CD4-positive, alpha-beta T cell treated with Interleukin-12 subunit alpha and Interleukin-12 subunit beta, for 1 hour (primary cell): Measurements from ENCODE around the gene SYMPK.
A peak's percentile ranks its signal among the peaks of the same experiment; 100 is the strongest.

Experiments
- DNase-seq: peaks from one replicate; pipeline ENCODE4 v3.0.0-alpha.2; 2020

Gene SYMPK

GRCh38 chr19:45866400-45867176 is 3.6 kb upstream of the SYMPK start:
- no peak for DNase-seq

DNA sequence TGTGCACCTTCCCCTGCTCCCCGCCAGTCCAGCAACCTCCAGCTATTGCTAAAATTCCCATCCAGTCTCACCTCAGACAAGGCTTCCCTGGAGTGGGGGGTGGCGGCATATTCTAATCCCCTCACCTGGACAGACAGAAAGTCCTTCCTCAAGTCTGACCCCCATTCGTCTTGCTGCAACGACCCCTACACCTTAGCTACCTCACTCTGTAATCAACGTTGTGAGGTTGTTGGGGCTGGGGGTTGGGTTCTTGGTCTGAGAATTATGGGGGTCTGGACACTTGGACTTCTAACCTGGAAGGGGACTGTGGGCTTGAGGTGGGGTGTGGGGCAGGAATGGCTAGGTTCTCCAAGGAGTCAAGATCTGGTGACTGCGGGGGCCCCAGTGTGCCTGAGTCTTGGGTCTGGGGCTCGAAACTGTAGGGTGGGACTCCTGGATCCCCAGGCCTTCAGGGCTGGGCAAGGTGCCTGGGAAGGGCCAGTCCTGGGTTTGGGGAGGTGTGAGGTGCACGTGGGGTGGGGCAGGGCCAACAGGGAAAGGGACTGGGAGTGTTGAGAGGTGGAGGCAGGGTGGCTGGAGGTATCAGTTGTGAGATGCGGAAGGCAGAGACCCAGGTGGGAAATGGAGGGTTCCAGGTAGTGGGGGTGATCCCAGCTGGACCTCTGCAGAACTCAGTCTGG is 2.5 kb upstream of the SYMPK start:
- DNase-seq, result no peak

GRCh38 chr19:45864629-45865082 is 1.7 kb upstream of the SYMPK start:
- DNase-seq, result no peak

DNA sequence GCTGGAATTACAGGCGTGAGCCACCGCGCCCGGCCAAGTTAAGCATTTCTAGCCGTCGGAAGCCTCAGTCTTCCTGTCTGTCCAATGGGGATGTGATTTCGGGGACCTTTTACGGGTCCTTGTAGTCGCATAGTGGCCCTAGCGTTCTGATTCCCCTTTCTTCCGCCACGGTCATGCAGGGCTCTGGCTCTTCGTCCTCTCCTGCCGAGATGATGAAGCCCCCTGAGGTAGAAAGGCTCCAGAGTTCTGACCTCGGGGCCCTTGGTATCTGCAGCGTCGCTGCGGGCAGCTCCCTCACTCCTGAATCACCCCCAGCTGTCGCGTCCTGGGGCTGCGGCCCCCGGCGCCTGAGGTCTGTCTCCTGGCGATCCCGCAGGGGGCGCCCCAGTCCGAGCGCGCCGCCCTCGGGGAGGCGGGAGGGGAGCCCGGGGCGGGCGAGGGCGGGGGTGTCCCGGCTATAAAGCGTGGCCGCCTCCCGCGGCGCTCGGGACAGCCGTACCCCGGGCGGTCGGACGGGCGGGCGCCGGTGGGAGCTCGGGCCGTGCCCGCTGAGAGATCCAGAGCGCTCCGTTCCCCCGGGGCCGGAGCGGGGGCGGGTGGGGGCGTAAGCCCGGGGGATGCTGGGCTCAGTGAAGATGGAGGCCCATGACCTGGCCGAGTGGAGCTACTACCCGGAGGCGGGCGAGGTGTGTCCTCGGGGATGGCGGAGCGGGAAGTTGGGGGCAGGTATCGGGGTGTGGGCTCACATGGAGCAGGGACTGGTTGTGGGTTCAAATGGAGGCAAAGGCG is 1.1 kb upstream of the SYMPK start, which contains the start of gene FOXA3:
TSS of gene FOXA3 (plus strand) at position 487 of the 789 bp plus-strand sequence. CDS start at position 618, 131 bp downstream.
- DNase-seq, result peak; percentile 70

DNA sequence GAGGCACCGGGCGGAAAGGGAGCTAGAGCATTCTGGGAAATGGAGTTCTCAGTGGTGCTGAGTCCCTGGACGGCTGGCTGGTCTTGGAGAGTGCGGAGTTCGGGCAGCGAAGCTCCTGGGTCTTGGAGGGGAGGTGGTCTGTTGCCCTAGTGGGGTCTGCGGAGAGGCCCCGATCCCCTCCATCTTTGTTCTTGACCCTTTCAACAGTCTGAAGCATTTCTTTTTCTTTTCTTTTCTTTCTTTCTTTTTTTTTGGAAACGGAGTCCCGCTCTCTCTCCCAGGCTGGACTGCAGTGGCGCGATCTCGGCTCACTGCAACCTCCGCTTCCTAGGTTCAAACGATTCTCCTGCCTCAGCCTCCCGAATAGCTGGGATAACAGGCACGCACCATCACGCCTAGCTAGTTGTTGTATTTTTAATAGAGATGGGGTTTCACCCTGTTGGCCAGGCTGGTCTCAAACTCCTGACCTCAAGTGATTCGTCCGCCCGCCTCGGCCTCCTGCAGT is 440 bp upstream of the SYMPK start:
- no peak for DNase-seq

- DNase-seq, result no peak
These were observed 730 bp downstream of the SYMPK start for GRCh38 chr19:45862271-45862563.

DNA sequence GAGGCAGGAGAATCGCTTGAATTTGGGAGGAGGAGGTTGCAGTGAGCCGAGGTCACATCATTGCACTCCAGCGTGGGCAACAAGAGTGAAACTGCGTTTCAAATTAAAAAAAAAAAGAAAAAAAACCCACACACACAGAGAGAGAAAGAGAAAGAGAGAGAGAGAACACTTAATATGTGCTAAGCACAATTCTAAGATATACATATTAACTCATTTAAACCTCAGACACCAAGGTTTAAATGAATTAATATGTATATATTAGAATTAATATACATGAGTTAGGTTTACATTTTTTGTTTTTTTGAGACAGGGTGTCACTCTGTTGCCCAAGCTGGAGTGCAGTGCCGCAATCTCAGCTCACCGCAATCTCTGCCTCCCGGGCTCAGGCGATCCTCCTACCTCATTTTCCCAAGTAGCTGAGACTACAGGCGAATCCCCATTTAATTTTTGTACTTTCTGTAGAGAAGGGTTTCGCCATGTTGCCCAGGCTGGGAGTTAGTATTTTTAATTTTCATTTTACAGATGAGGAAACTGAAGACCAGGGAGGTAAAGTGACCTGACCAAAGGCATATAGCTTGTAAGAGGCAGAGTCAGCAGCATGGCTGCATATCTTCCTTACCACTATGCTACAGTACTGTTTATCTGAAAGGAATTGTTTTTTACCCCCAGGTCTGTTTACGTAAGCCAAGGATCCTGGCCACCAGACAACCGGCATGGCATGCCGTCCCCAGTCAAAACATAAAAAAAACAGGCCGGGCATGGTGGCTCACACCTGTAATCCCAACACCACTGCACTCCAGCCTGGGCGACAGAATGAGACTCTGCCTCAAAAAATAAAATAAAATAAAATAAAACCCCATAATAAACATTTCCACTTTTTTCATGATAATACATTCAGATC is 2.3 kb downstream of the SYMPK start:
- DNase-seq, result no peak

GRCh38 chr19:45854167-45854778 is 8.7 kb downstream of the SYMPK start:
- no peak for DNase-seq

DNA sequence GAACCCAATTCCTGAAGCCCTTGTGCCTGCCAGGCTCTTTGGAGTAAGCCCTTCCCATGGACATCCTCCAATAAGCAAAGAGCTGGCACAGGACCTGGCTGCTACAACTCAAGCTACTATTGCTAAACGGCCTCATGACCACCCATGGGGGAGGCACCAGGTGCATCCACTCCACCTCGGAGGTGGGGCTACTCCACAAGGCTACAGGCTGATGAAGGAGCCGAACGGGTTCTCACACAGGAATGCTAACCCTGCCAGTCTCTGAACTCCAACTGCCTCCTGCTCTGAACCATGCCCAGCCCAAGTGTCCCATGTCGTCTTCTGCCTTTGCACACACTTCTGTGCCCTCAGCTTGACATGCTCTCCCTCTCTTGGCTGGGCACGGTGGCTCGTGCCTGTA is 10.0 kb downstream of the SYMPK start:
- DNase-seq, result no peak

GRCh38 chr19:45852145-45852750 is 10.7 kb downstream of the SYMPK start:
- no peak for DNase-seq

DNA sequence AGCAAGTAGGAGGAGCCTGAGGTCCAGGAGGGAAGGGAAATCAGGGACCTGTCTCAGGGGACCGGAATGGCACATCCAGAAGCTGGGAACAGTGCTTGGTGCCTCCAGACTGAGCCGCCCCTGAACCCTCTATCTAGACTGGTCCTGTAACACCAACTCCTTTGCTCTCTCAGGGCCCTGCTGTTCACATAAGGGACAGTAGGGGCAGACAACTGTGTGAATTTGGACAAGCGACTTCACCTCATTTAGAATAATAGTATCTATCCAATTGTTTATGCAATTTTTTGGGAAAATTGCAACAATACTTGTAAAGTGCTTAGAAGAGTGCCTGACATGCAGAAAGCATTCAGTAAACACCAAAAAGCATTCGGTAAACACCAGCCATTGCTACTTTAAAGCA is 14.0 kb downstream of the SYMPK start:
- no peak for DNase-seq

GRCh38 chr19:45847663-45848062 is 15.3 kb downstream of the SYMPK start:
- DNase-seq, result no peak

DNA sequence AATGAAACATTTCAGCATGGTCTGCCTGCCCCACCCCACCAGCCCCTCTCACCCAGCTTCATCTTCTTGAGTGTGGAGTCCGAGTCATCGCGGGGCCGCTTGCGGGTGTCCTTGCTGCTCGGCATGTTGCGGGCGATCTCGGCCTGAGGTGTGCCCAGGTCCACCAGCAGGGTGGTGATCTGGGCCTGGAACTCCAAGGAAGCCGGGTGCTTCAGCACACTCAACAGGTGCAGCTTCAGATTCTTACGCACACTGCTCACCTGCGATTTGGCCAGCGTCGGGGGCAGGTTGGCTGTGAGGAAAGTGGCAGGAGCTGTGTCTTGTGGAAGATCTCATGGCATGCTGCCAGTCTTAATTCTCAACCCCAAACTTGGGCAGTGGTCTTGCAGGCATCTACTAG is 20.7 kb downstream of the SYMPK start:
- no peak for DNase-seq

DNA sequence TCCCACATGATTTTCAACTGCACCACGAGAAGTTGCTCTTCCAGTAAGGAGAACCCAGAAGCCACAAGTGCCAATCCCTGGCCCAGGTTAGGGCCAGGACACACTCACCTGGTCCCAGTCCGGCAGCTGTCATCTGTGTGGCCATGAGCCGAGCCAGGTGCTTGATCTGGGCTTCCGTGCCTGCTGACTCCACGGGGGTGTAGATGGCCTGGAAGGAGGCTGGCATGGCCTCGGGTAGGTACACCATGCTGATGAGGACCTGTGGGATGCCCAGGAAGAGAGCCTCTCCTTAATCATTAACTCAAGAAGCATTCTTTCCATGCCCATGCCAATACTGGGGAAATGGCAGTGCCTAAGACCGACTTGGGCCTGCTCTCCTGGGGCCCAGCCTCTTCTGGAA is 28.0 kb downstream of the SYMPK start:
- DNase-seq, result no peak

GRCh38 chr19:45828945-45829344 is 34.0 kb downstream of the SYMPK start:
- no peak for DNase-seq

DNA sequence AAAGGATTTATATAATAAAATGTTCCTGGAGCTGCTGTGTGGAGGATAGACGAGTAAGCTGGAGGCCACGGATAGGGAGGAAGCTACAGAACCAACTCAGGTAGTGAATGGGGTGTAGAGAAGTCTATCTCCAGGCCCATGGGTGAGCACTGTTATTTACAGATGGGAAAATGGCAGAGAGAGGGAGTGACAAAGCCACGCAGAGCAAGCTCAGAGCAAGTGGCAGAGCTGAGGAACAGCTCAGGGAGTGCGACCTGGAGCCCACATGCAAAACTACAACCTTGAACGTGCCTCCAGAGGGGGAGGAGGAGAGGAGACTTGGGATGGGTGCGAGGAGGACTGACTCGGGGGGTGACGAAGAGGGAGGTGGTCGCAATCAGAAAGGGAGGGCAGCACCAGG is 34.4 kb downstream of the SYMPK start:
- no peak for DNase-seq

DNA sequence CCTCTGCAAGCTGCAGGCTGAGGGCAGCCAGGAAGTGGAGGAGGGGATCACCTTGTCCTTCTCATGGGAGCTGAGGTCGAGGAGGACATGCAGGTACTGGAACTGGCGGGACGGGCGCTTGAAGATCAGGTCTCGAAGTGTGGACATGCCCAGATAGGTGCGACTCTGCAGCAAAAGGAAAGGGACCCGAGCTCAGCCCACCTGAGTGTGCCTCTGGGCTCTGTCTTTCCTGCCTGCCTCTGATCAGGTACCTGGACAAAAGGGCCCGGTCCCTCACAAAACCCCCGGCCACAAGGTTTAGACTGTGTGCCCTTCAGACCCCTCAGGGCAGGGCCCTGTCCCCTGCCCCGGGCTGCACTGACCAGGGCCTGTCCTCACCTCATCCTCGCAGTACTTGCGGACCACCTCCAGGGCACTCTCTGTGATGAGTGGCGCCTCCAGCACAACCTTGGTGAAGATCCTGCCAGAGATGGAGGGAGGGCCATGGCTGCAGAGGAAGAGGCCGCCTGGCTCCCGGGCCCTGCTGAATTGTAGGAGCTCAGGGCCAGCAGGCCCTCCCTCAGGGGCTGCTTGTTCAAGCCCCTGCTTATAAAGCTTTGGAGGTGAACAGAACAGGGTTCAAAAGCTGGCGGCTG is 35.4 kb downstream of the SYMPK start:
- DNase-seq, result no peak

GRCh38 chr19:45826934-45827333 is 36.0 kb downstream of the SYMPK start:
- DNase-seq, result no peak

DNA sequence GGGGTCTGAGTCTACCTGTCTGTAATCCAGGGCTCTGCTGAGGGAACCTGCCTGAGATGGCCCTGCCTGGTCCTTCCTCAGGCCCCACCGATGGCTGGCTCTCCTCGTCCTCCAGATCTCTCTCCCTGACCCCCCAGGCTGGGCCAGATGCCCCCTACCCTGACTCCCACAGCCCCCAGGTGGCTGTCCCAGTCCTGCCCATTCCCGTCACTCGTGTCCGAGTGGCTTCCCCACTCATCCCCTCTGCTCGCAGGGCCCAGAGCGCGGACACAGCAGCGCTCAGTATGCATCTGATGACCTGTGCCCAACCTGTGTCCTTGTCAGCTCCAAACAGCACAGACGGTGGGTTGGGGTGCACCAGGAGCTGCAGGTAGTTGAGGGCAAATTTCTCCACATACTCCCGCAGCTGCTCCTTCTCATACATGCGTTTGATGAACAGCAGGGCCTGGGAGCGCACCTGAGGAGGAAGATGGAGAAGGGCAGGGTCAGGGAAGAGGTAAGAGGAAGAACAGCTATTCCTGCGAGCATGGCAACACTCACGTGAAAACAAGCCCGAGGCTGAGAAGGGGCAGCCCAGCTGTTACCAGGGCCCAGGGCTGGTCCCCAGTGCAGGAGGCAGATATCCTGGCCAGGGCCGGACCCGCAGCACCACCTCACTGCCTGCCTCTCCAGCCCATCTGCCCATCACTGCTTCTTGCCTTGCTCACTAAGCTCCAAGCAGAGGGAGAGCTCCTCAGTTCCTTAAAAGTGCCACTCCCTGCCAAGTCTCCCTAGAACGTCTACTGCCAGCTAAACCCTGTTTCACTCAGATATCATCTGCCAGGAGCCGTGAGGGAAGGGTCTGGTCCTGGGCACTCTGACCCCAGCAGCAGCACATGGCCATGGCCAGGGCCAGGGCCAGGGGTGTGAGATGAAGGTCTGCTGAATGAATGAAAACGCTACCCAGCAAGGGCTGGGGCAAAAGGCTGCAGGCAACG is 36.7 kb downstream of the SYMPK start:
- DNase-seq, result no peak

DNA sequence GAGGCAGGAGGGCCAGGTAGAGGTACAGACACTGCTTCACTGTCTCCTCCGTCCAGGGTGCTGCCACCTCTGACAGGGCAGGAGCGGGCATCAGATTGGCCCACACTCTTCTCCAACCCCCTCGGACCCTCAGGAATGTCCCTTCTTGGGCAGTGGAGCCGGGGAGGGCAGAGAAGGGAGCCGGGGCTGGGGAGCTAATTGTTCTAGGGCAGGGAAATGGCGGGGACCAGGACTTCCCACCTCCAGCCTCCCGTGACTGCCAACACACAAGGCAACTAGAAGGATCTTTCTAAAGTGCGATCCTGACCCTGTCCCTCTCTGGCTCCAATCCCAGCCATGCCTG is 37.7 kb downstream of the SYMPK start:
- no peak for DNase-seq
